Neuronal stem cell (in vitro differentiated cells): Measurements from ENCODE around the gene GPR62.
A peak's percentile ranks its signal among the peaks of the same experiment; 100 is the strongest.

Source experiments
- DNase-seq: peaks from one replicate; pipeline ENCODE4 v3.0.0-alpha.2; 2013; ENCODE audit warnings: low spot score
- H2AFZ ChIP-seq: one replicate; pipeline ENCODE4 v1.6.1; 2013; ENCODE audit warnings: mild to moderate bottlenecking, low read length, inconsistent platforms
- H2AK5ac ChIP-seq: 2 replicates; pipeline ENCODE4 v1.6.1; 2013; ENCODE audit warnings: low read depth, mild to moderate bottlenecking, inconsistent platforms, low read length, moderate library complexity, mixed read lengths
- H2BK120ac ChIP-seq: 2 replicates; pipeline ENCODE4 v1.6.1; 2013; ENCODE audit warnings: low read depth, mild to moderate bottlenecking, inconsistent platforms, low read length, moderate library complexity, mixed read lengths
- H2BK12ac ChIP-seq: one replicate; pipeline ENCODE4 v1.6.1; 2013; ENCODE audit warnings: low read length, inconsistent platforms
- H2BK15ac ChIP-seq: 2 replicates; pipeline ENCODE4 v1.6.1; 2013; ENCODE audit warnings: mild to moderate bottlenecking, low read length, inconsistent platforms, mixed read lengths
- H2BK5ac ChIP-seq: one replicate; pipeline ENCODE4 v1.6.1; 2013; ENCODE audit warnings: inconsistent platforms, mild to moderate bottlenecking, low read length, moderate library complexity
- H3K14ac ChIP-seq: one replicate; pipeline ENCODE4 v1.6.1; 2013; ENCODE audit warnings: low read length, inconsistent platforms
- H3K18ac ChIP-seq: 2 replicates; pipeline ENCODE4 v1.6.1; 2013; ENCODE audit warnings: low read length, inconsistent platforms
- H3K23ac ChIP-seq: 2 replicates; pipeline ENCODE4 v1.6.1; 2013; ENCODE audit warnings: low read depth, mild to moderate bottlenecking, mixed read lengths, low read length, inconsistent platforms; ENCODE audit not compliant: poor library complexity
- H3K27ac ChIP-seq: replicated peaks from 3 replicates; pipeline ENCODE4 v1.5.1; 2013; ENCODE audit warnings: low read length, inconsistent platforms
- H3K27me3 ChIP-seq, 3 experiments: 2 replicates each; pipeline ENCODE4 v1.6.1; 2013; ENCODE audit warnings: low read length in 3 of 3, mild to moderate bottlenecking in 2 of 3, inconsistent platforms in 1 of 3, low read depth in 1 of 3, mixed read lengths in 1 of 3, moderate library complexity in 1 of 3; ENCODE audit not compliant: control insufficient read depth in 3 of 3, insufficient read depth in 3 of 3
- H3K36me3 ChIP-seq, 2 donors: replicated peaks in 1 of 2; 2 replicates each; pipeline ENCODE4 v1.6.1; 2013; ENCODE audit warnings: low read length in 2 of 2; ENCODE audit not compliant: control insufficient read depth in 2 of 2, insufficient read depth in 2 of 2
- H3K4ac ChIP-seq: 2 replicates; pipeline ENCODE4 v1.6.1; 2013; ENCODE audit warnings: inconsistent platforms, mild to moderate bottlenecking, low read length, moderate library complexity
- H3K4me1 ChIP-seq, 2 donors: 1 replicate in 1 of 2; 2 replicates in 1 of 2; pipeline ENCODE4 v1.6.1; 2013; ENCODE audit warnings: low read length in 2 of 2, low read depth in 1 of 2; ENCODE audit not compliant: control insufficient read depth in 2 of 2, insufficient read depth in 1 of 2
- H3K4me2 ChIP-seq: one replicate; pipeline ENCODE4 v1.6.1; 2013; ENCODE audit warnings: mild to moderate bottlenecking, low read length, inconsistent platforms; ENCODE audit not compliant: insufficient read depth, poor library complexity, severe bottlenecking
- H3K4me3 ChIP-seq, 2 donors: 2 replicates each; pipeline ENCODE4 v1.5.1; 2013; ENCODE audit warnings: low read length in 2 of 2, mild to moderate bottlenecking in 2 of 2, inconsistent platforms in 1 of 2, moderate library complexity in 1 of 2
- H3K79me1 ChIP-seq: one replicate; pipeline ENCODE4 v1.6.1; 2013; ENCODE audit warnings: low read depth, mild to moderate bottlenecking, inconsistent platforms, low read length, moderate library complexity
- H3K9ac ChIP-seq: one replicate; pipeline ENCODE4 v1.6.1; 2013; ENCODE audit warnings: mild to moderate bottlenecking, low read depth, low read length, inconsistent platforms; ENCODE audit not compliant: poor library complexity
- H3K9me3 ChIP-seq, 2 donors: replicated peaks in 1 of 2; 2 replicates each; pipeline versions ENCODE3 to v1.6.1; 2013; ENCODE audit warnings: low read length in 2 of 2, mild to moderate bottlenecking in 2 of 2, inconsistent platforms in 1 of 2, low read depth in 1 of 2, mixed read lengths in 1 of 2, moderate library complexity in 1 of 2; ENCODE audit not compliant: control insufficient read depth in 2 of 2, insufficient read depth in 1 of 2
- H4K8ac ChIP-seq: one replicate; pipeline ENCODE4 v1.6.1; 2013; ENCODE audit warnings: low read depth, mild to moderate bottlenecking, inconsistent platforms, low read length, moderate library complexity
- H4K91ac ChIP-seq: one replicate; pipeline ENCODE4 v1.6.1; 2013; ENCODE audit warnings: low read length, low read depth, mild to moderate bottlenecking, inconsistent platforms; ENCODE audit not compliant: poor library complexity
- WGBS, 2 donors: extraction: QIAGEN DNeasy Blood & Tissue Kit; methylation state at CpG; one replicate each; pipeline ENCODE4 v1.1.7; 2013; ENCODE audit warnings: missing lambda C conversion rate in 2 of 2, mixed read lengths in 1 of 2; ENCODE audit not compliant: insufficient read length in 2 of 2, insufficient replicate concordance in 1 of 2; ENCODE audit errors: extremely low coverage in 2 of 2; 5-methylcytosine and 5-hydroxymethylcytosine counted together

The GPR62 gene

DNA sequence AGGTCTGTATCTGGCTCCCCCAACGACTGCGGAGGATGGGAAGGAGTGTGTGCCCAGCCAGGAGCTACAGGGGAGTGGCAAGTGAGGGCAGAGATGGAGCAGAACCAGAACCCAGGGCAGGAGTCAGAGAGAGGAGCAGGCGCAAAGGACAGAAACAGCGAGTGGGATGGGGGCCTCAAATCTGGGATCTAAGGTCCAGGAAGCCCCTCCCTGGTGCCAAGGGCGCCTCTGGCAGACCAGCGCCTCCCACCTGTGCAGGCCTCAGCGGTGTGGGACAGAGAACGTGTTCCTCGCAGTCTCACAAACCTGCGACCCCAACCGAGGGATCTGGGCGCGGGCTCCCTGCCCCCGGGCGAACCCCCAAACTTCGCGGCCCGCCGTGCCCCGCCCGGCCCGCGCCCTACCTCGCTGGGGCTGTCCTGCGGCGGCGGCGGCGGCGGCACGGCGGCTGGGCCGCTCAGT, 11.8 kb downstream of the GPR62 start:
- H4K8ac ChIP-seq, result no peak overlapping the region
- peak overlapping the region; percentile 43 for H3K4ac ChIP-seq
- H3K36me3 ChIP-seq, result peaks cover 0 to 3% of the 10 kb centered on the region in 2 donors
- no peak for DNase-seq
- H3K23ac ChIP-seq, result no peak overlapping the region
- peak overlapping the region; percentile 60 to 83 for H3K4me3 ChIP-seq
- H2BK12ac ChIP-seq, result peak overlapping the region; percentile 27
- peak overlapping the region; percentile 92 for H3K4me2 ChIP-seq
- no peak overlapping the region for H4K91ac ChIP-seq
- peak overlapping the region; percentile 82 for H2BK5ac ChIP-seq
- peak overlapping the region; percentile 77 for H3K14ac ChIP-seq
- H2BK15ac ChIP-seq, result peak overlapping the region; percentile 13
- H3K27ac ChIP-seq, result peak overlapping the region; percentile 67
- peak overlapping the region; percentile 96 for H2AK5ac ChIP-seq
- H2BK120ac ChIP-seq, result peak overlapping the region; percentile 81
- peak overlapping the region; percentile 90 for H3K9ac ChIP-seq
- peak overlapping the region; percentile 20 for H3K18ac ChIP-seq
- H3K27me3 ChIP-seq, result no peaks in the 10 kb centered on the region
- H3K4me1 ChIP-seq, result peaks cover 43 to 56% of the 10 kb centered on the region in 2 donors
- peaks cover 6% of the 10 kb centered on the region for H3K79me1 ChIP-seq
- WGBS, 2 donors, result no CpG with 5 or more reads among the region's 33 CpGs
- peaks cover 0 to 2% of the 10 kb centered on the region in 2 donors for H3K9me3 ChIP-seq
- H2AFZ ChIP-seq, result peak overlapping the region; percentile 82

DNA sequence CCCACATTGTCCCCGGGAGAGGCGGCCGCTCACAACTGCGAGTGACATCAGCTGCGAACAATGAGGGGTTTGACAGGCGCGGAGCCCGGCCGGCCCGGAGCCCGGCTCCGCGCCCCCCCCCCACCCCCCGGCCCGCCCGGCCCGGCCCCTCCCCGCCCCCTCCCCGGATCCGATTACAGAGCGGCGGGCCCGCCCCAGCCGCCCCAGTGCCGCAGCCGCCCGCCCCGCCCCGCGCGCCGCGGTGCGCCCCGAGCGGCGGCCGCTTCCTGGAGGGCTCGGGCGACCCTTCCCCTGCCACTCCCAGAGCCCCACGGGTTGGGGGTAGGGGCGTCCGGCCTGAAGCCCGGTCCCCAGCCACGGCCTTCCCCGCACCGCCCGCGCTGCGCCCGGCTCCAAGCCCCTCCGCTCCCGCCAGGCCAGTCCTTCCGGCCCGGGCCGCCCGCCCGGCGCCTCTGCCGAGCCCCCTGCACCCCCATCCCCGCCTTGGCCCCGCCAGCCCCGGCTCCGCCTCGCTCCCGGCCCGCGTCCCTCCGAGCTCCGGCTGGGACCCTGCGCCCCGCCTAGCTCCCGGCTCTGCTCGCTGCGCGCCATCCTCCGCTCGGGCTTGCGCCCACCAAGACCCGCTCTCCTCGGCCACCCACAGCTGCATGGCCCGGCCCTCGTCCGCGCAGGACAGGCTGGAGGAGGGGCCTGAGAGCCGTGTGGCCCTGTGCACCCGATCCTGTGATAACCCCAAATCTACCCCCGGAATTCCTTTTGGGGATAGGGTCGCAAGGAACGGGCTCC, 12.4 kb downstream of the GPR62 start, which contains the start of gene PCBP4:
TSS of gene PCBP4 (minus strand) at position 71 of the 786 bp plus-strand sequence. CDS start 6,214 bp downstream, outside the sequence.
- Histone ChIP-seq H3K4me1 (peaks cover 43 to 53% of the 10 kb centered on the region in 2 donors), H3K23ac (peak within 1 kb of the TSS; percentile 32), H3K14ac (peak within 1 kb of the TSS; percentile 77), H2BK15ac (peak within 1 kb of the TSS; percentile 93), H2BK5ac (peak within 1 kb of the TSS; percentile 97), H3K9me3 (peaks cover 0 to 2% of the 10 kb centered on the region in 2 donors), H3K4me2 (peak within 1 kb of the TSS; percentile 93), H2AK5ac (peak within 1 kb of the TSS; percentile 96), H3K36me3 (peaks cover 0 to 3% of the 10 kb centered on the region in 2 donors), H3K27ac (peak within 1 kb of the TSS; percentile 98), H3K9ac (peak within 1 kb of the TSS; percentile 97), H3K4me3 (peak within 1 kb of the TSS; percentile 60 to 92), H3K27me3 (no peaks in the 10 kb centered on the region), H3K18ac (peak within 1 kb of the TSS; percentile 100), H3K4ac (peak within 1 kb of the TSS; percentile 97), H4K8ac (peak within 1 kb of the TSS; percentile 70), H2BK120ac (peak within 1 kb of the TSS; percentile 81), H2BK12ac (peak within 1 kb of the TSS; percentile 98), H2AFZ (peak within 1 kb of the TSS; percentile 85), H4K91ac (peak within 1 kb of the TSS; percentile 81), H3K79me1 (peaks cover 6% of the 10 kb centered on the region)
- no CpG with 5 or more reads among the region's 90 CpGs for WGBS, 2 donors
- DNase-seq, result no peak

DNA sequence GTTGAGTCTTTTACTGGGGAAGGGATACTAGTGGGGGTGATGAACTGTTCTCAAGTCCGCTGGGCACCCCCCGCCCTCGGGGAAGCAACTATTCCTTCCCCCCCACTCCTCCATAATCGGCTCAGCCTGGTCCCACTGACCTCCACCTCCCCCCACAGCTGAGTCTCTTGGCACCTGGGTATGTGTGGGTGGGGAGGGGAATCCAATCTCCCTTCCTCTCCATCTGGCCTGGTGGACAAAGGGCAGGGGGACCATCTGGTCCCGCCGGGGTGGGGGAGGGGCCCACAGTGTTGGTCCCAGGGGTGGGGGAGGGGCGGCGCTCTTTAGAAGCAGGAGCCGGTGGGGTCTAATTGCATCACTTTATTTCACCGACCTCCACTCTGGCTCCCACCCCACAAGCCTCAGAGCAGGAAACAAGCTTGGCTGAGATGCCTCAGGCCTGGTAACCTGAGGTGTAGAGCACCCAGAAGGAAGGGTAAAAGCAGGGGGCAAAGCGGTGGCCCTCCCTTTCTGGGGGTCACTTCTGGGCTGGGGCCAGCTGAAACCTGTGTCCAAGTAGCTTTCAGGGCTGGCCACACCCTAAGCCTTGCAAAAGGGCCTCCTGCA, 13.1 kb downstream of the GPR62 start:
- Histone ChIP-seq H3K27me3 (no peaks in the 10 kb centered on the region), H3K9ac (peak overlapping the region; percentile 97), H2AFZ (peak overlapping the region; percentile 85), H3K79me1 (peaks cover 6% of the 10 kb centered on the region), H3K27ac (peak overlapping the region; percentile 98), H3K4me1 (peaks cover 43 to 47% of the 10 kb centered on the region in 2 donors), H3K36me3 (no peaks in the 10 kb centered on the region), H4K91ac (peak overlapping the region; percentile 90), H3K4me2 (peak overlapping the region; percentile 93), H3K9me3 (no peaks in the 10 kb centered on the region), H2BK15ac (peak overlapping the region; percentile 93), H4K8ac (peak overlapping the region; percentile 70), H2BK5ac (peak overlapping the region; percentile 97), H3K4ac (peak overlapping the region; percentile 97), H3K4me3 (peak overlapping the region; percentile 60 to 92), H3K14ac (peak overlapping the region; percentile 40), H3K23ac (peak overlapping the region; percentile 26), H2BK12ac (peak overlapping the region; percentile 93), H2BK120ac (peak overlapping the region; percentile 69), H3K18ac (peak overlapping the region; percentile 100), H2AK5ac (peak overlapping the region; percentile 88)
- WGBS, 2 donors, result no CpG with 5 or more reads among the region's 11 CpGs
- peak; percentile 79 for DNase-seq
